CD4-positive, alpha-beta T cell (primary cell): Measurements from ENCODE around the gene PLCB3. TPM values are rescaled to one million over a fixed set of nuclear protein-coding genes. Genes with fewer than 3 reads are reported as not detected.

Experiments
- ATAC-seq: fragments of 200-7000 bp; cut with Tn5 transposase; one replicate; pipeline ENCODE4 v1.10.0; 2022; ENCODE audit warnings: mild to moderate bottlenecking; ENCODE audit not compliant: poor library complexity
- CTCF ChIA-PET: fragments of 350-600 bp; sonication (Branson Sonifier 250); formaldehyde crosslinking; loops from one replicate; lab custom pipeline; 2021; ENCODE audit warnings: antibody characterized with exemption, inconsistent platforms; lab: Charles Lee
- POLR2A ChIA-PET: fragments of 350-600 bp; sonication (Branson Sonifier 250); formaldehyde crosslinking; loops from one replicate; lab custom pipeline; 2021; ENCODE audit warnings: antibody characterized with exemption, inconsistent platforms; lab: Charles Lee
- DNase-seq, 14 experiments: peaks; one replicate each; pipeline ENCODE4 v3.0.0-alpha.2; 2013 to 2020; ENCODE audit warnings: mixed read lengths in 2 of 14
- H3K27ac ChIP-seq, 2 donors: one replicate each; pipeline versions ENCODE4 v1.5.1 to v1.7.0; 2013; ENCODE audit warnings: low read length in 2 of 2, low read depth in 1 of 2, mild to moderate bottlenecking in 1 of 2
- H3K27me3 ChIP-seq, 2 experiments: 1 replicate in 1 of 2; 2 replicates in 1 of 2; pipeline versions ENCODE4 v1.6.1 to v1.7.0; 2013; ENCODE audit warnings: low read length in 2 of 2, control low read depth in 1 of 2, mild to moderate bottlenecking in 1 of 2, moderate library complexity in 1 of 2; ENCODE audit not compliant: insufficient read depth in 2 of 2, control insufficient read depth in 1 of 2
- H3K36me3 ChIP-seq: one replicate; pipeline ENCODE4 v1.6.1; 2013; ENCODE audit warnings: low read length, control low read depth; ENCODE audit not compliant: insufficient read depth
- H3K4me1 ChIP-seq: one replicate; pipeline ENCODE4 v1.6.1; 2013; ENCODE audit warnings: low read length, control low read depth; ENCODE audit not compliant: insufficient read depth
- H3K4me3 ChIP-seq: one replicate; pipeline ENCODE4 v1.5.1; 2013; ENCODE audit warnings: mild to moderate bottlenecking, low read length, moderate library complexity
- H3K9me3 ChIP-seq, 2 experiments: 1 replicate in 1 of 2; 2 replicates in 1 of 2; pipeline versions ENCODE4 v1.6.1 to v1.7.0; 2013; ENCODE audit warnings: low read length in 2 of 2, mild to moderate bottlenecking in 2 of 2, control low read depth in 1 of 2, moderate library complexity in 1 of 2; ENCODE audit not compliant: control insufficient read depth in 1 of 2, insufficient read depth in 1 of 2
- H3K27ac Mint-ChIP-seq: one replicate; pipeline ENCODE4 v1.8.0; 2020; ENCODE audit warnings: mixed read lengths
- H3K27me3 Mint-ChIP-seq: one replicate; pipeline ENCODE4 v1.8.0; 2021; ENCODE audit warnings: mixed read lengths
- H3K36me3 Mint-ChIP-seq: one replicate; pipeline ENCODE4 v1.8.0; 2021; ENCODE audit warnings: low read depth, mixed read lengths
- H3K4me1 Mint-ChIP-seq: one replicate; pipeline ENCODE4 v1.8.0; 2021; ENCODE audit warnings: low read depth, mixed read lengths
- H3K4me3 Mint-ChIP-seq: one replicate; pipeline ENCODE4 v1.8.0; 2020; ENCODE audit warnings: mild to moderate bottlenecking, mixed read lengths
- H3K9me3 Mint-ChIP-seq: one replicate; pipeline ENCODE4 v1.8.0; 2020; ENCODE audit warnings: mixed read lengths
- CTCF ChIP-seq: fragments of 200-600 bp; IDR thresholded peaks from one replicate; pipeline ENCODE4 v1.8.0; 2022; ENCODE audit warnings: antibody characterized with exemption, mild to moderate bottlenecking
- intact Hi-C, 2 experiments: fragments of 100-400 bp; cut with DNase I in 1 of 2; cut with micrococcal nuclease in 1 of 2; formaldehyde crosslinking; loops; one replicate each; pipeline versions ENCODE4 v1.15.1 to v1.9.0; 2023 to 2025; cut with DNase I, micrococcal nuclease
- total RNA-seq, 174 experiments: library from RNA in 2 of 174; stranded (reverse) in 2 of 174; gene quantifications; one replicate each; pipeline ENCODE4 v1.2.3 and lab custom pipeline; 2021 to 2026

Gene PLCB3
- total RNA-seq, 2 experiments from 2014 or later, result 2.5 to 2.7 TPM

GRCh38 chr11:64263947-64264317, 12.6 kb downstream of the PLCB3 start:
- ATAC-seq (no peak), DNase-seq (no peak)
- CTCF ChIA-PET, result interaction anchor here (1.5 kb wide), 1 partner anchor 37 kb away, joined by 5 read pairs; no protein-coding TSS in a partner anchor
- no peaks in the 10 kb centered on the region for H3K27me3 Mint-ChIP-seq
- H3K4me1 Mint-ChIP-seq, result peaks cover 9% of the 10 kb centered on the region
- no peaks in the 10 kb centered on the region for H3K9me3 Mint-ChIP-seq
- H3K4me1 ChIP-seq, result peaks cover 22% of the 10 kb centered on the region
- intact Hi-C loops, result no loop called here
- no peaks in the 10 kb centered on the region for H3K9me3 ChIP-seq
- peaks cover 6% of the 10 kb centered on the region for H3K36me3 Mint-ChIP-seq
- no peak for TF ChIP-seq CTCF
- H3K27ac ChIP-seq, result no peak overlapping the region
- POLR2A ChIA-PET, result interaction anchor here (1.0 to 1.1 kb wide), 2 partner anchors 21 to 23 kb away, joined by 3 read pairs; partner anchors contain the start of genes BAD and FKBP2
- H3K27ac Mint-ChIP-seq, result no peak overlapping the region
- peaks cover 12% of the 10 kb centered on the region for H3K36me3 ChIP-seq
- no peaks in the 10 kb centered on the region for H3K27me3 ChIP-seq
- H3K4me3 Mint-ChIP-seq, result no peak overlapping the region
- no peak overlapping the region for H3K4me3 ChIP-seq

GRCh38 chr11:64264371-64264852, 13.1 kb downstream of the PLCB3 start:
- intact Hi-C loops, result no loop called here
- Histone ChIP-seq H3K4me3 (no peak overlapping the region), H3K27ac (no peak overlapping the region), H3K27me3 (no peaks in the 10 kb centered on the region), H3K4me1 (peaks cover 24% of the 10 kb centered on the region), H3K36me3 (peaks cover 8% of the 10 kb centered on the region), H3K9me3 (no peaks in the 10 kb centered on the region)
- Mint-ChIP-seq H3K4me1 (peaks cover 13% of the 10 kb centered on the region), H3K36me3 (peaks cover 4% of the 10 kb centered on the region), H3K9me3 (no peaks in the 10 kb centered on the region), H3K27me3 (no peaks in the 10 kb centered on the region), H3K27ac (no peak overlapping the region), H3K4me3 (no peak overlapping the region)
- DNase-seq, result no peak
- ChIA-PET CTCF (no interaction called here), POLR2A (interaction anchor here (1.1 kb wide), 1 partner anchor 23 kb away, joined by 3 read pairs; the partner anchor contains the start of gene FKBP2)
- TF ChIP-seq CTCF, result no peak
- no peak for ATAC-seq

- peaks cover 5% of the 10 kb centered on the region for H3K27me3 Mint-ChIP-seq
- no peaks in the 10 kb centered on the region for H3K9me3 Mint-ChIP-seq
- H3K4me3 Mint-ChIP-seq, result peak overlapping the region; percentile 30
- no peak overlapping the region for H3K4me3 ChIP-seq
- H3K4me1 Mint-ChIP-seq, result peaks cover 22% of the 10 kb centered on the region
- H3K36me3 Mint-ChIP-seq, result peaks cover 9% of the 10 kb centered on the region
- peaks cover 8% of the 10 kb centered on the region for H3K36me3 ChIP-seq
- H3K27ac ChIP-seq, result no peak overlapping the region
- no peak for DNase-seq
- ChIA-PET CTCF (no interaction called here), POLR2A (no interaction called here)
- no peak overlapping the region for H3K27ac Mint-ChIP-seq
- no peaks in the 10 kb centered on the region for H3K9me3 ChIP-seq
- ATAC-seq, result no peak
- no peak for TF ChIP-seq CTCF
- H3K27me3 ChIP-seq, result no peaks in the 10 kb centered on the region
- intact Hi-C loops, result no loop called here
- peaks cover 25% of the 10 kb centered on the region for H3K4me1 ChIP-seq
Measured at GRCh38 chr11:64265176-64266160, 14.1 kb downstream of the PLCB3 start.
